GM21390 (cell line): ENCODE data around the gene HOXC12.

Experiments used
- ATAC-seq: cut with Tn5 transposase; IDR thresholded peaks from one replicate; pipeline ENCODE4 v1.9.1; 2021; ENCODE audit not compliant: unreplicated experiment

The HOXC12 gene

GRCh38 chr12:54005853-54006558 is 51.3 kb downstream of the HOXC12 start:
- peak; percentile 49 for ATAC-seq

- no peak for ATAC-seq
Observed at GRCh38 chr12:54006559-54007220, 52.0 kb downstream of the HOXC12 start.

DNA sequence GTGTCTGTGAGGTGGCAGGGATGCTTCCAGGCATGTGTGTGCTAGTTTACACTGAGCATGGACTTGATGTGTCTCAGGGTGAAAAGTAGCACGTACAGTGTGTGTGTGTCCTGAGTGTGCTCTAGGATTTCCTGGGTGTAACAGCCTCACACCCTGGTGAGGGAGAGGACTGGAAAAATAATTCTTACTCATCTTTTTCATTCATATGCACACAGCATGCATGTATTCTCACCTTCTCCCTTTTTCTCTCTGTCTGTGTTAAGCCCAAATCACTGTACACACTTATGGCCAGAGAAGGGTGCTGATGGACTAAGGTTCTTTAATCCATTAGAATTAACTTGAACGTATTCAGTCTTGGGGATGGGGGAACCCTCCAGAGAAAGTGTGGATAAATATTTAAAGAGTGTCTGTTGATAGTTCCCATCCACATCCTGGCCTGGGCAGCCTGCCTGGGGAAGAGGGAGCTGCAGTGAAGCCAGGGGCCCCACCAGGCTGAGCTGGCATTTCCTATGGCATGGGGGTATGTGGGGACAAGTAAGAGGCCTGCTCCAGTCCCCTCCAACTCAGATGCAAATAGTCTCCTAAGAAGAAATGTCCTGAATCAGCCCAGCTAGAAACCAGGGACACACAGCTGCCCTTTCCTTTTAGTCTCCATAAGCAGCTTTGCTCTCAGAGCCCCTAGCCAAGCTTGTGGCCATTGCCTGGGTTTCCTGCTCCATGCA is 53.0 kb downstream of the HOXC12 start:
- ATAC-seq = no peak

GRCh38 chr12:54008260-54008552 is 53.5 kb downstream of the HOXC12 start:
- no peak for ATAC-seq
